NCI-H748 treated with DMSO at 0.1 percent for 48 hours (cell line): ENCODE data around the gene SOX8.
"Not testable (repeated sequence)": the region's sequence is repeated elsewhere in the genome, so short reads cannot be mapped to it uniquely, and the experiment has no call there.

ENCODE experiments used
- DNase-seq: peaks from one replicate; lab custom pipeline; 2025; lab: John Stamatoyannopoulos, UW

The SOX8 gene

DNA sequence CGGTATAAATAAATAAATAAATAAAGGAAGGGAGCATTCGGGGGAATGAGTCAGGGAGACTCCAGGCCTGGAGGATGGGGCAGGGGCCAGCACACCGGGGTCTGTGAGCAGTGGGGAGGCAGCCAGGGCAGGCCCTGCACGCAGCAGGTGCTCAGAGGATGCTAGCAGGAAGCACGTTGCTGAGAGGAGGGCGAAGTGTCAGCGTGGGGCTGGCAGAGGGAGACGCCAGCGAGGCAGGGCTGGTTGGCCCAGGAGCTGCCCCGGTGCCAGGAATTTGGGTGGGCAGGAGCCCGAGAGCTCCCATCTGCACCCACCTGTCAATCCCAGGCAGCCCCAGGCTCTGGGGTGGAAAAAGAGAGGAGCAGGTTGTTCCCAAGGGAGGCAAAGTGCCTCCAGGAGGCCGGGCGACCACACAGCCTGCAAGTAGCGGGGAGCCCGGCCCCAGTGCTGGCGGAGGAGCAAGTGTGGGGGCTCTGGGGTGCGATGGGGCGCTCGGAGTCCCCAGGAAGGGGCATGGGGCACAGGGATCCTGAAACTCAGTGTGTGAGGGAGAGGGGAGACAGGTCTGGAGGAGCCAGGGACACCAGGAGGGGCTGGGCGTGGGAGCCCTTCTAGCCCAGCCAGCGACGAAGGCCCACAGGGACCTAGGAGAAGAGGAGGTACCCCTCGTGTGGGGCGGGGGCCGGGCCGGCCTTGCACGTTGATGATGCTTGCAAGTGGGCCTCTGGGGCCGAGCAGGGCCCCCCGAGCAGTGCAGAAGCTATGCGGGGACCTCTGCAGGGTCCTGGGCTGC is 28.0 kb downstream of the SOX8 start:
- no peak for DNase-seq

DNA sequence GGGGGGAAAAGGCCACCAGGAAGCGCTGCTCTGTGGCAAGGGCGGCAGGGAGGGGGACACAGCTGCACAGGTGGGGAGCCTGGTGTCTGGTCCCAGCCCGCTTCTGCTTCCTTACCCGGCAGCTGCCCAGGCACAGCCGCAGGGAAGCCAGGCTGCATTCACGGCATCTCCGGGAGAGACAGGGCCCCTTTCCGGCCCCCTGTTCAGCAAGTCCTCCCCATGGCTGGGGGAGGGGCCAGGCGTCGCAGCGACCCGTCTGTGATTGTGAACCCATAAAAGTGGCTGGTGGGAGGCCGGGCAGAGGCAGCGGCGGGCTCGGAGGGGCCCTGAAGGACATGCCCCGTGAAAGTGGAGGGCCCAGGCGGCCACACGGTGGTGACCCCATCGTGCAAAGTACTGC is 28.7 kb downstream of the SOX8 start:
- no peak for DNase-seq

DNA sequence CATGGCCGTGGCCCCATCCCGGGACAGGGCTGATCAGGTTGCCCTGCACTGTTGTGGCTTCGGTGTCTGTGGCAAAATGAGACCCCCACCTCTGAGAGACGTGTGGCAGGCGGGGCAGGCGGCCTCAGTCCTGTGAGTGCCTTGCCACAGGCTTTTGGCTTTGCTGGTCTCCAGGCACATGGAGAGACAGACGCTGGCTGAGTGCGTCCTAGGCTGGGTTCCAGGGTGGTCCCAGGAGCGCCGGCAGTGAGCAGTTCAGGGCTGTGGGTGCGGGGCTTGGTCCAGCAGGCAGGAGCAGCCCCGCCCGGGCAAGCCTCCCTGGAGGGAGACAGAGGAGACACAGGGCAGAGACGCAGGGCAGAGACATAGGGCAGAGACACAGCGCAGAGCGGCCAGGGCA is 29.2 kb downstream of the SOX8 start:
- no peak for DNase-seq

DNA sequence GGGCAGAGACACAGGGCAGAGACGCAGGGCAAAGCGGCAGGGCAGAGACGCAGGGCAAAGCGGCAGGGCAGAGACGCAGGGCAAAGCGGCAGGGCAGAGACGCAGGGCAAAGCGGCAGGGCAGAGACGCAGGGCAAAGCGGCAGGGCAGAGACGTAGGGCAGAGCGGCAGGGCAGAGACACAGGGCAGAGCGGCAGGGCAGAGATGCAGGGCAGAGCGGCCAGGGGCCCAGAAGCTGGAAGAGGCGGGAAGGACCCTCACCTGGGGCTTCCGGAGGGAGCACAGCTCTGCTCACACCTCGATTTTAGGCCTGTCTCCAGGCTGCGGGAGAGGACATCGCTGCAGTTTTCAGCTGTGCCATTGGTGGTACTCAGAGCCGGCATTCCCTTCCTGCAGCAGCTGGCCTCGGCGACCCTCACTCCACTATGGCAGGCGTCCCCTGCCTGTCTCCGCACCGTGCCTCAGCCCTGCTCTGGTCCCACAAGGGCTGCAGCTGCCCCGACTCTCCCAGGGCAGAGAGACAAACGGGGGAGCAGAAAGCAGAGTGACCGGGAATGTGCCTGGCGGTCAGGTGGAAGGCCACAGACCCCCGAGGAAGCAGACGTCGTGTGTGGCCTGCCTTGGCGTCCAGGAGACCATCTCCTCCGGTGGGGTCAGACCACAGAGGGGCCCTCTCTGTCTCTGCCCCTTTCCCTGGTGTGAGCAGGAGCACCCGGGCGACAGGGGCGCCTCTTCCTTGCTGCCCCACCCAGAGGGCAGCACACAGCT is 29.9 kb downstream of the SOX8 start:
- DNase-seq: no peak

DNA sequence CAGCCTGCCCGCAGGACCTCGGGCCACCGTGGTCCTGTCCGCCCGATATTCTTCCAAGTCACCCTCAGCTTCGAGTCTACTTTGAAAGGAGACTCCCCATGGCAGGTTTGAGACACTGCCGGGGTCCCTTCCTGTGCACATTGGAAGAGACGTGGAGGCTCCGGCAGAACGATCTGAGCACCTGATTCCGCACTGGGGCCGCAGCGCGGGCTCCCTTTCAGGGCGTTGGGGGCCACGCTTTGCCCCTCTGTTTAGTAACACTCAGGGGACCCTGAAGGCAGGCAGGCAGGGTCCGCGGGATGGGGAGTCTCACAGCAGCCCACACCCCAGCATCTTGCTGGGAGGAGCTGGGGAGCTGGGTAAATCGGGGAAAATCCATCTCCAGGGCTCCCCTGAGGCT is 30.6 kb downstream of the SOX8 start:
- DNase-seq: no peak

DNA sequence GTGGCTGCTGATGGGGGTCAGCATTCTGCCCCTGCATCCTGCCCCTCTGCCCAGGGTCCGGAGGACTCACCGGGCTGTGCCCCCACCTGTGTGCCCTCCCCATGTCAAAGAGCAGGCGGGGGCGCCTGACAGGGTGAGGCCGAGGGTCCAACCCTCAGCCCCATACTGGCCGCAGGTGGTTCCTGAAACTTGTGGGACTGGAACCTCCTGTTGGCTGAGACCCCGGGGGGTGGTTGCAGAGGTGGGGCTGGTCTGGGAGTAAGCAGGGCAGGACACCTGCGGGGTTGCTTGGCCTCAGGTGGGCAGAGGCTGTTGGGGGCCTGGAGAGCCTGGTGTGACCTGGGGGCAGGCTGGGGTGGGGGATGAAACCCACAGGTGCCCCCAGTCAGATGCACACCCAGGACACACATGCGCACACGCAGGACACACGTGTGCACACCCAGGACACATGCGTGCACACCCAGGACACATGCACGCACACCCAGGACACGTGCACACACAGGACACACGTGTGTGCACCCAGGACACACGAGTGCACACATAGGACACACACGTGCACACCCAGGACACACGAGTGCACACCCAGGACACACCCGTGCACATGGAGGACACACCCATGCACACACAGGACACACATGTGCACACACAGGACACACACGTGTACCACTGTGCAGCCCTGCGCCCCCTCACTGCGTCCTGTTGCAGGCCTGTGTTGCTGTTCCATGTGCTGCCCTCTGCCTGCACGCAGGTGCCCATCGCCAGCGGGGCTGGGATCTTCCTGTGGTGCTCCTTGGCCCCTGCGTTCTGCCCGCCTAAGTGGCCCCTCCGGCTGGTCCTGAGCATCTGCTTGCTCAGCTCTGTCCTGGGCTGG is 31.4 kb downstream of the SOX8 start:
- DNase-seq: no peak

DNA sequence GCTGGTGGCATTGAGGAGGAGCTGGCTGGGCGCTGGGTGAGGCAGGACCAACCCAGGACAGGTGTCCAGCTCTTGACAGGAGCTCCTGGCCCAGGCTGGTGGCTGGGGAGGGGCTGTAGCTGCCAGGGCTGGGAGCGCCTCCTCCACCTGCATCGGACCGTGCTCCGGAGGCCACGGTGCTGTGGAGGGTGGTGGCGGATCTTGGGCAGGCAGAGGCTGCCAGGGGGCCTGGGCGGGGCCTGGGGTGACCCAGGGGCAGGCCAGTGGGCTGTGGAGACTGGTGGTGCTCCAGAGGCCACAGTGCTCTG is 32.0 kb downstream of the SOX8 start:
- DNase-seq: no peak

DNA sequence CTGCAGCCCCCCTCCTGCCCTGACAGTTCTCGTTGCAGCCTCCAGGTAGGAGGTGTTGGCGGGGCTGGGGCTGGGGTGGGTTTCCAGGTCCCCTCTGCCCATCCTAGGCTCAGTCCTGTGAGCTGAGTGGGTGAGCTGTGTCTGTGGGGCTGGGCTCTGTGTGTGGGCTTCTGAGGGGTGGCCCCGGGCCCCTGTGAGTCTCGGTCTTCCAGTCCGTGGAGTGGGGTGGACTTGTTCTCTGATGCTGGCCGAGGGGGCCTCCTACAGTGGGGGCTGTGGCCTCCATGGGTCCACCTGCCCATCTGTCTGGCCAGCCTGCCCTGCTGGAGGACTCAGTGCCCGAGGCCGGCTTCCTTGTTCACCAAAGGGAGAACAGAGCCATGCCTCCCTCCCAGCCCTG is 32.7 kb downstream of the SOX8 start:
- no peak for DNase-seq

DNA sequence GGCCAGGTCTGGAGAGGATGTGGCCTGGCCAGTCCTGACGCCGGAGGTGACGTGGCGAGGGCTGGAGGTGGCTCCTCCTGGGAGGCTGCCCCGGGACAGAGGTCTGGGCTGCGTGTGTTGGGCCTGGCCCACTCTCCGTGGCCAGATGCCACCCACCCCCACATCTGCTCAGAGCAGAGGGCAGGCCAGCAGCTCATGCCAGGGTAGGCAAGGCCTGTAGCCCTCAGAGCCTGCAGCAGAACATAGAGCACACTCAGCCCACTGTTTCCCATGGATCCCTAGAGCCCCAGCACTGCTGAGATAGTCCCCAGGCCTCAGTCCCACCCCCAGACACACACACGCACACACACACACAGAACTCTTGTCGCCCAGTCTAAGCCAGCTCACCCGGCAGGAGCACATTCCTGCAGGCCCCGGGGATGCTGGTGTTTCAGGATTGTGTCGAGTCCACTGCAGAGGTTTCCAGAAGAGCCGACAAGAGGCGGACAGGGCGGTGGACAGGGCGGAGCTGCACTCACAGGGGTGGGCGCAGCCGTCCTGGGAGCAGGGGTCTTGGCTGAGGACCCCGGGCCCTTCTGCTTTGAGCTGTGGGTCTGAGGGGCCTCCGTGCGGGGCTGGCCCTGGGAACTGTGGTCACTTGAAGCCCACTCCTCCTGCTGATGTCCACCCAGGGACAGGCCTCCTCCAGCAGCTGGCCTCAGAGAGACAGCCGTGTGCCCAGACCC is 33.4 kb downstream of the SOX8 start:
- DNase-seq: no peak

DNA sequence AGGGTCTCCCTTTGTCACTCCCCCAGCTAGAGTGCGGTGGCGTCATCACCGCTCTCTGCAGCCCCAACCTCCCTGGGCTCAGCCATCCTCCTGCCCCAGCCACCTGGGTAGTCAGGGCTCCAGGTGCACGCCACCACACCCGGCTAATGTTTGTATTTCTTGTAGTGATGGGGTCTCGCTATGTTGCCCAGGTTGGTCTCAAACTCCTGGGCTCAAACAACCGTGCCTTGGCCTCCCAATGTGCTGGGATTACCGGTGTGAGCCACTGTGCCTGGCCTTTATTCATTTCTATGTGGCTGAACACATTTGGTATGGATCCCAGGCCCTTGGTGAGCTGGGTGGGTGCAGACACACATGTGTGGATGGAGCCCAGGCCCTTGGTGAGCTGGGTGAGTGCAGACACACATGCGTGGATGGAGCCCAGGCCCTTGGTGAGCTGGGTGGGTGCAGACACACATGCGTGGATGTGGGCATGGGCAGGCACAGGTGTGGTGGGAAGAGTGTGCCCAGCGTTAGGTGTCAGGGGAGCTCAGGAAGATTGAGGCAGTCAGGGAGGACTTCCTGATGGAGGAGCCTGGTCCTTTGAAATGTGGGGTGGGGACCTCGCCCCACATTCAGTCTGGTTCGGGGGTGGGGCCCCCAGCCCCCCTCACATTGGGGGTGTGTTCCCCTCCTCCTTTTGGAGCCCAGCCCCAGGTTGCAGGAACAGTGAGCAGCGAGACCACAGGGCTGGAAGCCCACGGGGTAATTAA is 37.1 kb downstream of the SOX8 start:
- DNase-seq: no peak

DNA sequence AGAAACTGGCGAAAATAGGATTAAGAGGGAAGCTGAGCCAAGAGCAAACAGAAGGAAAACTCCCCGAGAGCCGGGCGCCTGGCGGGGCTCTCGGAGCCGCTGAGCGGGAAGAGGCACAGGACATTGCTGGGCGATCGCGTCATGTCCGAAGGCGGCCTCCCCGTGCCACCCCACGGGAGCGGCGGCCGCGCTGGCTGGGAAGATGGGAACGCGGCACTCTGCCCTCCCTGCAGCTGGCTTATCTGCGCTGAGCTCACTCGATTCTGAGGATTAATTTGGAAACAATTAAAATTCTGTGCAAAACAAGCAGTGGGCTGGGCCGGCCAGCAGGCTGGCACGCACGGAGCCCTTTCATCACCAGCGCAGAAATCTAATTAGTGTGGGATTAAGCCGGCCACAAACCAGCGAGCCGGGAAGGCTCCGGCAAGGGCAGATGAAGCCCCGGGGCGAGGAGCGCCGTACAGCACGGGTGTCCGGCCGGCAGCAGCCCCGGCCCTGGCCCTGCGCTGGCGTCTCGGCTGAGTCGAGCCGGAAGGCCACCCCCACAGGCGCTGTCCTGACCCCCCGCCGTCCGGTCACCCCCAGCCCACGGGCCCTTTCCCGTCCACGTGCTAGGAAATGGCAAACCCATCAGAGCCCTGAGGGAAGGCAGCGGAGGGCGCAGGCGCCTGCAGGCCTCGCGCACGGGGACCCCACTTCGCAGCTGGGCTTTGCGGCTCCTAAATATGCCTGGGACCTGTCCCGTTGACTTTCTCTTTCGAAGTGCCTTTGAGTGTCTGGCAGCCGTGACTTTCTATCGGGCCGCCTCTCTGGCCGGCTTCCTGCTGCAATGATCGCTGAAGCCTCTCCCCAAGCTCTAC is 37.9 kb downstream of the SOX8 start:
- no peak for DNase-seq

DNA sequence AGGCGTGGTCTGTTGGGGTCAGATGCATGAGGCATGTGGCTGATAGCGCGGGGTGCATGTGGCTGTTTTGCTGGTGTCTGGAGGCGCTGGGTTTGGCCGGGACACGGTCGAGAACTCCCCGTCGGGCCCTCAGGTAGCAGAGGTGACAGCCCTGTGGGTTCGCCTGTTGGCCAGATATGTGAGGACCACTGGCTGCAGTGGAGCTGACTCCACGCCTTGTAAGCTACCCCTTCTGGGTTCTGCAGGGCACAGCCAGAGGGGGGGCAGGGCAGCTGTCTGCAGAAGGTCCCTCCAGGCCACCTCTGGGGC is 38.5 kb downstream of the SOX8 start:
- DNase-seq: no peak

DNA sequence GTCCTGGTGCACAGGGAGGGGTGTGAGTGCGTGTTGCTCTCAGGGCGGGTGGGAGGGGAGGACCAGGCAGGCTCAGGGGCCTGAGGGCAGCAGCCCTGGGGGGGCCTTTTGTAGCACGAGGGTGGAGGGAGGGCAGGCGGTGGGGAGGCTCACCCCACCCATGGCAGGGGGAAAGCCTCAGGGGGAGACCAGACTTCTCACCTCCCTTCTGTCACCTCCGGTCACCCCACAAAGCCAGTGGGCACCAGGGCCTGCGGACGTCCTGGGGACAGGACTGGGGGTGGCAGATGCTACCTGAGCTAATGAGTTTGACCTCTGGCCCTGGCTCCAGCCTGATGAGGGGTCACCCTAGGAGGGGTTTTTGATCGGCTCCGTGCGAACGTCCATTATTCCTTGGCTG is 39.0 kb downstream of the SOX8 start:
- no peak for DNase-seq

DNA sequence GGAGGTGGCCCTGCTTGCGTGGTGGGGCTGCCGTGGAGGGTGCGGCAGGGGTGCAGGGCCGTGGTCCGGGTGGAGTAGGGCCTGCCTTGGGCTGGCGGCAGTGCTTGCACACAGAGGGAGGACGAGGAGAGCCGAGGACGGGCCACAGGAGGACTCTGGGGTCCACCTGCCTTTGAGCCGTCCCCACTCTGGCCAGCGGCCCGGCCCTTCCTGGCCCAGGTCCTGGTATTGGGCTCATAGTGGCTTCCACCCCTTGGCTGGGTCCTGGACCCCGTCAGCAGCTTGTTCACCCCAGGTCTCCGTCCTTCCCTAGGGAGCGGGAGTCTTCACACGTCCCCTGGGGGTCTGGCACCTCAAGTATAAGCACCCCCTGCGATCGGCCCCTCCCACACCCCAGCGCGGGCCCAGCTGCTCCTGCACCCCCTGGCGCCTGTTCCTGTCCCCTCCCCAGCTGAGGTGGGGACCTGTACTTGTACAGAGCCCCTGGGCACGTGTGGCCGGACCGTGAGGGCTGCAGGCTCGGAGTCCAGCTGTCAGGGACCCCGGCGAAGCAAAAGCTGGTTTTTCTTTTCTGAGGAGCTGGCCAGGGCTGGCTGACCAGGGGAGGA is 40.1 kb downstream of the SOX8 start:
- DNase-seq: no peak

DNA sequence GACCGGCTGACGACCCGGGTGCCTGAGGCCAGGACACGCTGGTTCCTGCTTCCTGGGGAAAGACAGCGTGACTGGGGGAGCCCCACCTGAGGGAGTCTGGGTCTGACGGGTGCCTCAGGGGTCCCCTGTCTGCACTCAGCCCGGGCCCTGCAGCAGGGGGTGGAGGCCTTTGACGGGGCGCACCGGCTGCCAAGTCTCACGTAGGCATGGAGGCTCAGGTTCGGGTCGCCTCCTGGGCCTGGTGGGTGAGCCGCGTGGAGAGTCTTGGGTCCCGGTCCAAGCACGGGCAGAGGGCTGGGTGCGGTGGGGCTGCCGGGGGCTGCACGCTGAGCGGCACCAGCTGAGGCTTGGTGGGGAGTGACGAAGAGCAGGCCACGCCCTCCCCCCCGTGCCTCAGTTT is 40.9 kb downstream of the SOX8 start:
- DNase-seq: no peak

DNA sequence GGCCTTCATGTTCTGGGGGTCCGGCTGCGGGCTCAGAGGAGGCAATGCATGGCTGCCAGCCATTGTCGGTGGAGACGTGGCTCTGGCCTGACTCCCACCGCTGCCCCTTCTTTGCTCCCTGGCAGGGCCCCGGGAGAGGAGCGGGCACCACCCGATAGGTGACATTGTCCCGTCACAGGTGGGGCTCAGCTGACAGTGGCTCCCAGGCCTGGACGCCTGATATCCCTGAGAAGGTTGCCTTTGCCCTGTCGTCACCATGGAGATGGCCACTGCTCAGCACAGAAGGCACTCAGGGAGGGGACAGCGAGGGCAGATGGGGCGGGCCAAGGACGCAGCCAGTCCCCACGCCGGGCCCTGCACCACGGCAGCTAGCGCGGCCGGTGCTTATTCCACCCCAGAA is 42.6 kb downstream of the SOX8 start:
- no peak for DNase-seq

DNA sequence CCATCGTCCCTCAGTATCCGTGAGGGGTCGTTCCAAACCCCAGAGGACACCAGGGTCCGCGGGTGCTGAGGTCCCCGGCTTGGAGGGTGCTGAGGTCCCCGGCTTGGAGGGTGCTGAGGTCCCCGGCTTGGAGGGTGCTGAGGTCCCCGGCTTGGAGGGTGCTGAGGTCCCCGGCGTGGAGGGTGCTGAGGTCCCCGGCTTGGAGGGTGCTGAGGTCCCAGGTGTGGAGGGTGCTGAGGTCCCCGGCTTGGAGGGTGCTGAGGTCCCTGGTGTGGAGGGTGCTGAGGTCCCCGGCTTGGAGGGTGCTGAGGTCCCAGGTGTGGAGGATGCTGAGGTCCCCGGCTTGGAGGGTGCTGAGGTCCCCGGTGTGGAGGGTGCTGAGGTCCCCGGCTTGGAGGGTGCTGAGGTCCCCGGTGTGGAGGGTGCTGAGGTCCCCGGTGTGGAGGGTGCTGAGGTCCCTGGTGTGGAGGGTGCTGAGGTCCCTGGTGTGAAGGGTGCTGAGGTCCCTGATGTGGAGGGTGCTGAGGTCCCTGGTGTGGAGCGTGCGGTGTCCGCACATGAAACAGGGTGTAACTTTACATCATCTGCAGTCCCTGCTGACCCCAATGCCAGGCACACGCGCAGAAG is 43.7 kb downstream of the SOX8 start:
- DNase-seq: not testable (repeated sequence)

DNA sequence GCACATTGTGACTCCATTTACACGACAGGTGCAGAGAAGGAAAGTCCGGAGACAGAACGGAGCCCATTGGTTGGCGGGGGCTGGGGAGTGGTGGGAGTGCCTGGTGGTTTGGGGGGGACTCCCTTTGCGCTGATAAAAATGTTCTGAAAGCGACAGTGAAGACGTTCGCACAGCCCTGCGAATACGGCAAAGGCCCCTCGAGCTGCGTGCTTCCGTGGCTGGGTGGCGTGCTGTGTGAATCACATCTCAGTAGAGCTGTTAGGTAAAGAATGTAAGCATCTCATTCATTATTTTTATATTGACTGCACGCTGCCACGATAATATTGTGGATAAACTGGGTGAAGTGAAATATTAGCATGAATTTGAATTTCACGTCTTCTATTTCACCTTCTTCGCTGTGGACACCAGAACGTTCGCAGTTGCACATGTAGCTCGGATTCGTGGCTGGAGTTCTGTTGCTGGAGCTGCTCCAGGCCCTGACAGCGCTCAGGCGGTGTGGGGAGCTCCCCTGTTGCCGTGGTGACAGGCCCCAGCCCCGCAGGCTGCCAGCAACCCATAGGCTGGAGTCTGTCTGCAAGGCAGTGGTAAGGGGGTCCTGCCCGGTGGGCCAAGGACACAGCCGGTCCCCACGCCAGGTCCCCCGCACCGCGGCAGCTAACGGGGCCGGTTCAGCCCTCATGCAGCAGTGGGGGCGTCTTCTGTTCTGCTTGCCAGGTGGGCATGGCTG is 44.6 kb downstream of the SOX8 start:
- no peak for DNase-seq
